ENCODE results near the gene UNCX.
A peak's percentile ranks its signal among the peaks of the same experiment; 100 is the strongest.

The UNCX gene

GRCh38 chr7:1218541-1219165, 14.0 kb upstream of the UNCX start:
- DNase-seq = no peak

- DNase-seq = peak; percentile 20
These were observed 13.2 kb upstream of the UNCX start for GRCh38 chr7:1219498-1219897.

GRCh38 chr7:1220000-1220726, 12.5 kb upstream of the UNCX start:
- DNase-seq = no peak

GRCh38 chr7:1220977-1221745, 11.5 kb upstream of the UNCX start:
- peak; percentile 75 for DNase-seq

GRCh38 chr7:1223196-1223981, 9.3 kb upstream of the UNCX start:
- DNase-seq = no peak

GRCh38 chr7:1224086-1224716, 8.5 kb upstream of the UNCX start:
- no peak for DNase-seq

GRCh38 chr7:1225030-1225429, 7.6 kb upstream of the UNCX start:
- no peak for DNase-seq

GRCh38 chr7:1225441-1226185, 7.1 kb upstream of the UNCX start:
- no peak for DNase-seq

GRCh38 chr7:1226186-1226901, 6.3 kb upstream of the UNCX start:
- peak; percentile 26 for DNase-seq

- DNase-seq = no peak
These were observed 5.4 kb upstream of the UNCX start for GRCh38 chr7:1227071-1227804.

GRCh38 chr7:1227814-1228544, 4.7 kb upstream of the UNCX start:
- peak; percentile 14 for DNase-seq

GRCh38 chr7:1228545-1229201, 4.0 kb upstream of the UNCX start:
- DNase-seq = no peak

GRCh38 chr7:1229202-1229947, 3.3 kb upstream of the UNCX start:
- no peak for DNase-seq

- peak; percentile 31 for DNase-seq
These were observed 2.7 kb upstream of the UNCX start for GRCh38 chr7:1229956-1230355.

GRCh38 chr7:1230411-1231213, 2.1 kb upstream of the UNCX start:
- DNase-seq = no peak

- no peak for DNase-seq
These were observed 1.2 kb upstream of the UNCX start for GRCh38 chr7:1231214-1232102.

GRCh38 chr7:1232103-1232466, 587 bp upstream of the UNCX start:
- DNase-seq = no peak
